HEK293 (cell line): Measurements from ENCODE around the gene GRIK2.

Experiments used
- CTCF ChIA-PET: fragments of 350-600 bp; formaldehyde crosslinking; extraction: SDS; loops from one replicate; lab custom pipeline; 2021; ENCODE audit warnings: antibody characterized with exemption; lab: Yijun Ruan, JAX
- POLR2A ChIA-PET: fragments of 300-600 bp; formaldehyde crosslinking; extraction: SDS; loops from one replicate; lab custom pipeline; 2020; ENCODE audit warnings: antibody characterized with exemption, inconsistent platforms; lab: Yijun Ruan, JAX
- H3K27ac ChIP-seq: fragments of 200-500 bp; sonication (Bioruptor generic); 2 replicates; pipeline ENCODE4 v1.5.1; 2014; ENCODE audit warnings: low read depth, low read length, control low read depth, inconsistent platforms; ENCODE audit errors: extremely low read depth
- H3K36me3 ChIP-seq, 2 experiments: fragments of 200-500 bp in 1 of 2; sonication (Bioruptor generic) in 1 of 2; 1 replicate in 1 of 2; 2 replicates in 1 of 2; pipeline ENCODE4 v1.5.1; 2014 to 2017; ENCODE audit warnings: inconsistent platforms in 2 of 2, low read length in 2 of 2; ENCODE audit not compliant: control insufficient read depth in 2 of 2, insufficient read depth in 1 of 2
- H3K4me1 ChIP-seq: fragments of 200-500 bp; sonication (Bioruptor generic); 2 replicates; pipeline ENCODE4 v1.5.1; 2014; ENCODE audit warnings: mild to moderate bottlenecking, low read length, inconsistent platforms; ENCODE audit not compliant: control insufficient read depth, insufficient read depth
- H3K4me3 ChIP-seq: 2 replicates; pipeline ENCODE4 v1.5.1; 2011; ENCODE audit warnings: low read depth, mild to moderate bottlenecking, control low read depth, low read length, moderate library complexity
- H3K9me3 ChIP-seq: fragments of 200-500 bp; sonication (Bioruptor generic); 2 replicates; pipeline ENCODE4 v1.5.1; 2014; ENCODE audit warnings: low read depth, low read length, inconsistent platforms; ENCODE audit not compliant: control insufficient read depth, insufficient read depth
- BCL11A ChIP-seq: fragments of 450-650 bp; formaldehyde crosslinking; IDR thresholded peaks from 2 replicates; pipeline ENCODE4 v1.5.1; 2016; ENCODE audit warnings: low read depth, missing biosample characterization, missing genetic modification characterization
- HOXA7 ChIP-seq: sonication (generic); formaldehyde crosslinking; IDR thresholded peaks from 2 replicates; pipeline ENCODE4 v1.8.1; 2022; ENCODE audit warnings: missing genetic modification reagents, borderline replicate concordance
- KLF10 ChIP-seq: fragments of 450-650 bp; IDR thresholded peaks from 2 replicates; pipeline ENCODE4 v1.5.1; 2018; ENCODE audit warnings: missing biosample characterization, mild to moderate bottlenecking, missing genetic modification characterization
- KLF16 ChIP-seq: fragments of 450-650 bp; formaldehyde crosslinking; IDR thresholded peaks from 2 replicates; pipeline ENCODE4 v1.5.1; 2017; ENCODE audit warnings: missing biosample characterization, missing genetic modification characterization
- PBX3 ChIP-seq: sonication (generic); formaldehyde crosslinking; IDR thresholded peaks from 2 replicates; pipeline ENCODE4 v1.8.1; 2022; ENCODE audit warnings: mild to moderate bottlenecking, moderate library complexity, missing genetic modification reagents
- SCRT2 ChIP-seq: fragments of 450-650 bp; formaldehyde crosslinking; IDR thresholded peaks from 2 replicates; pipeline ENCODE4 v1.5.1; 2016; ENCODE audit warnings: missing biosample characterization, missing genetic modification characterization
- ZBTB20 ChIP-seq: fragments of 450-650 bp; formaldehyde crosslinking; IDR thresholded peaks from 2 replicates; pipeline ENCODE4 v1.5.1; 2016; ENCODE audit warnings: missing biosample characterization, missing genetic modification characterization
- ZFHX2 ChIP-seq: fragments of 450-650 bp; formaldehyde crosslinking; conservative IDR thresholded peaks from 2 replicates; pipeline ENCODE4 v1.5.1; 2016; ENCODE audit warnings: missing biosample characterization, missing genetic modification characterization
- ZNF10 ChIP-seq: fragments of 450-650 bp; formaldehyde crosslinking; IDR thresholded peaks from 2 replicates; pipeline ENCODE4 v1.5.1; 2017; ENCODE audit warnings: missing biosample characterization, missing genetic modification characterization
- ZNF16 ChIP-seq: fragments of 450-650 bp; formaldehyde crosslinking; IDR thresholded peaks from 2 replicates; pipeline ENCODE4 v1.5.1; 2016; ENCODE audit warnings: low read depth, missing biosample characterization, missing genetic modification characterization
- ZNF18 ChIP-seq: fragments of 450-650 bp; formaldehyde crosslinking; IDR thresholded peaks from 2 replicates; pipeline ENCODE4 v1.5.1; 2016; ENCODE audit warnings: missing biosample characterization, missing genetic modification characterization
- ZNF223 ChIP-seq: fragments of 450-650 bp; formaldehyde crosslinking; IDR thresholded peaks from 2 replicates; pipeline ENCODE4 v1.5.1; 2016; ENCODE audit warnings: missing biosample characterization, missing genetic modification characterization
- ZNF449 ChIP-seq: fragments of 450-650 bp; formaldehyde crosslinking; IDR thresholded peaks from 2 replicates; pipeline ENCODE4 v1.5.1; 2017; ENCODE audit warnings: missing biosample characterization, mild to moderate bottlenecking, missing genetic modification characterization, moderate library complexity
- ZNF501 ChIP-seq: fragments of 450-650 bp; formaldehyde crosslinking; IDR thresholded peaks from 2 replicates; pipeline ENCODE4 v1.5.1; 2016; ENCODE audit warnings: missing biosample characterization, missing genetic modification characterization
- ZNF510 ChIP-seq: fragments of 450-650 bp; formaldehyde crosslinking; IDR thresholded peaks from 2 replicates; pipeline ENCODE4 v1.5.1; 2018; ENCODE audit warnings: mild to moderate bottlenecking, missing genetic modification characterization, missing biosample characterization; ENCODE audit not compliant: insufficient replicate concordance
- ZNF544 ChIP-seq: fragments of 450-650 bp; formaldehyde crosslinking; IDR thresholded peaks from 2 replicates; pipeline ENCODE4 v1.5.0; 2017; ENCODE audit warnings: missing biosample characterization, missing genetic modification characterization
- ZNF548 ChIP-seq: fragments of 450-650 bp; formaldehyde crosslinking; IDR thresholded peaks from 2 replicates; pipeline ENCODE4 v1.5.1; 2016; ENCODE audit warnings: missing biosample characterization, missing genetic modification characterization
- ZNF560 ChIP-seq: fragments of 450-650 bp; formaldehyde crosslinking; IDR thresholded peaks from 2 replicates; pipeline ENCODE4 v1.5.1; 2017; ENCODE audit warnings: missing biosample characterization, missing genetic modification characterization, borderline replicate concordance
- ZNF610 ChIP-seq: fragments of 450-650 bp; formaldehyde crosslinking; IDR thresholded peaks from 2 replicates; pipeline ENCODE4 v1.5.1; 2016; ENCODE audit warnings: missing biosample characterization, missing genetic modification characterization, borderline replicate concordance
- ZNF623 ChIP-seq: fragments of 450-650 bp; formaldehyde crosslinking; IDR thresholded peaks from 2 replicates; pipeline ENCODE4 v1.5.1; 2016; ENCODE audit warnings: missing biosample characterization, missing genetic modification characterization
- ZNF629 ChIP-seq: fragments of 450-650 bp; formaldehyde crosslinking; IDR thresholded peaks from 2 replicates; pipeline ENCODE4 v1.5.1; 2017; ENCODE audit warnings: missing biosample characterization, missing genetic modification characterization
- ZNF660 ChIP-seq: fragments of 450-650 bp; IDR thresholded peaks from 2 replicates; pipeline ENCODE4 v1.5.1; 2018; ENCODE audit warnings: missing biosample characterization, mild to moderate bottlenecking, missing genetic modification characterization
- ZNF768 ChIP-seq: fragments of 450-650 bp; formaldehyde crosslinking; IDR thresholded peaks from 2 replicates; pipeline ENCODE4 v1.5.1; 2018; ENCODE audit warnings: missing biosample characterization, mild to moderate bottlenecking, missing genetic modification characterization
- ZNF785 ChIP-seq: fragments of 450-650 bp; formaldehyde crosslinking; IDR thresholded peaks from 2 replicates; pipeline ENCODE4 v1.5.1; 2016; ENCODE audit warnings: missing biosample characterization, missing genetic modification characterization

GRIK2 gene

GRCh38 chr6:101758368-101758767, 364.9 kb downstream of the GRIK2 start (continued):
- no peak for TF ChIP-seq ZNF18
- TF ChIP-seq KLF16, result no peak
- TF ChIP-seq BCL11A (tag by site-specific recombination), result no peak
- no peak for TF ChIP-seq KLF10 (tag by site-specific recombination)
- no peak for TF ChIP-seq ZNF560 (tag by site-specific recombination)
- TF ChIP-seq ZNF449, result no peak
- no peak for TF ChIP-seq ZFHX2 (tag by site-specific recombination)
- no peak for TF ChIP-seq ZNF785 (tag by site-specific recombination)
- no peak for TF ChIP-seq ZNF10 (tag by site-specific recombination)

- Histone ChIP-seq H3K9me3 (no peaks in the 10 kb centered on the region), H3K27ac (no peak overlapping the region), H3K36me3 (no peaks in the 10 kb centered on the region), H3K4me3 (no peak overlapping the region), H3K4me1 (no peaks in the 10 kb centered on the region)
- CTCF ChIA-PET, result no interaction called here
- POLR2A ChIA-PET, result no interaction called here
- TF ChIP-seq ZNF610 (tag by site-specific recombination), result no peak
- TF ChIP-seq ZNF629, result no peak
- TF ChIP-seq ZBTB20 (tag by site-specific recombination), result no peak
- TF ChIP-seq ZNF544 (tag by site-specific recombination), result no peak
- TF ChIP-seq ZNF501 (tag by site-specific recombination), result no peak
- no peak for TF ChIP-seq ZNF660 (tag by site-specific recombination)
- TF ChIP-seq ZNF548, result no peak
Measured at GRCh38 chr6:101760843-101761621, 367.5 kb downstream of the GRIK2 start.

GRCh38 chr6:101762851-101763250, 369.3 kb downstream of the GRIK2 start:
- no peaks in the 10 kb centered on the region for H3K4me1 ChIP-seq
- POLR2A ChIA-PET, result no interaction called here
- no peaks in the 10 kb centered on the region for H3K36me3 ChIP-seq
- no peak overlapping the region for H3K27ac ChIP-seq
- TF ChIP-seq ZNF16 (tag by site-specific recombination), result no peak
- TF ChIP-seq HOXA7 (CRISPR knock-in tag), result no peak
- TF ChIP-seq ZNF223 (tag by site-specific recombination), result no peak
- TF ChIP-seq SCRT2 (tag by site-specific recombination), result no peak
- TF ChIP-seq PBX3 (CRISPR knock-in tag), result no peak
- no peak for TF ChIP-seq ZNF623 (tag by site-specific recombination)
- no peak for TF ChIP-seq ZNF768 (tag by site-specific recombination)
- no peak for TF ChIP-seq ZNF510
- TF ChIP-seq, all 188 proteins: peak for 0
- Histone ChIP-seq H3K4me3 (no peak overlapping the region), H3K9me3 (no peaks in the 10 kb centered on the region)
- CTCF ChIA-PET, result interaction anchor here (0.7 kb wide), 1 partner anchor 1066 kb away, joined by 3 read pairs; no protein-coding TSS in a partner anchor
